Central memory CD8-positive, alpha-beta T cell (primary cell): ENCODE data around the gene ANP32A.

Experiments used
- ATAC-seq: fragments of 150-1000 bp; cut with Tn5 transposase; replicated peaks from 2 replicates; pipeline ENCODE4 v1.10.0; 2022; ENCODE audit warnings: mild to moderate bottlenecking, moderate FRiP score, moderate number of reproducible peaks; ENCODE audit not compliant: poor library complexity, severe bottlenecking; ENCODE audit errors: extremely low read depth
- DNase-seq, 2 donors: peaks; one replicate each; pipeline ENCODE4 v3.0.0; 2021; ENCODE audit warnings: low spot score in 2 of 2
- H3K27ac Mint-ChIP-seq: one replicate; pipeline ENCODE4 v1.8.0; 2022; ENCODE audit warnings: low read depth, mild to moderate bottlenecking, moderate library complexity, mixed read lengths
- H3K27me3 Mint-ChIP-seq: one replicate; pipeline ENCODE4 v1.8.0; 2022; ENCODE audit warnings: mixed read lengths
- H3K36me3 Mint-ChIP-seq: one replicate; pipeline ENCODE4 v1.8.0; 2022; ENCODE audit warnings: mild to moderate bottlenecking, moderate library complexity, mixed read lengths; ENCODE audit not compliant: insufficient read depth
- H3K4me1 Mint-ChIP-seq: one replicate; pipeline ENCODE4 v1.8.0; 2022; ENCODE audit warnings: mixed read lengths
- H3K4me3 Mint-ChIP-seq: one replicate; pipeline ENCODE4 v1.8.0; 2022; ENCODE audit warnings: mild to moderate bottlenecking, moderate library complexity, mixed read lengths
- H3K9me3 Mint-ChIP-seq: one replicate; pipeline ENCODE4 v1.8.0; 2022; ENCODE audit warnings: mixed read lengths

Gene ANP32A

DNA sequence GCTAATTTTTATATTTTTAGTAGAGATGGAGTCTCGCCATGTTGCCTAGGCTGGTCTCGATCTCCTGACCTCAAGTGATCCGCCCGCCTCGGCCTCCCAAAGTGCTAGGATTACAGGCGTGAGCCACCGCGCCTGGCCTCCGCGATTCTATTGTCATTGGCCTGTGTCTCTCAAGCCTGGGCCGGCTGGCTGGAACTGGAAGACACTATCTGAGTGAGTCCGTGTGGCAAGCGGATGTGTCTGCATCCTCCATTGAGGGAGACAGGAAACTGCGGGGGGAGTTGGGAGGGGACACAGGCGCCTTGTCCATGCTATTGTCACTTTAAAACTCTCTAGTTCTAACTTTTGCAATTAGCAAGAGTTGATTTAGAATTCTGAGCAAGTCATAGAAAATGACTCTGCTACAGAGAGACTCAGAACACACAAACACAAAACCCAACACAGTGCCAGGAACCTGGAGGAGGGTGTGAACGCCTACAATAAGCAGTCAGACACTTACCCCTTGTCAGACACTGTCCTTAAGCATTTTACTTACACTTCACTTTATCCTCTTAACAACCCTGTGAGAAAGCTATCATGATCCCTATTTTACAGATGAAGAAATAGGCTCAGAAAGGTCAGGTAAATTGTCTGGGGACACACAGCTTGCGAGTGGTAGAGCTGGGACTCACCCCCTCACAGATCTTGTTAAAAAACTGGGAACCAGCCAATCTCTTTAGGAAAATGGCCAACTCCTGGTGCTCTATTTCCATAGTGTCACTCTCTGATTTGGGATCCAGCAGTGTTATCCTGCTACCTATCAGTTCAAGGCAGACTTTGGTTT lies 38.7 kb downstream of the ANP32A start:
- peaks cover 43% of the 10 kb centered on the region for H3K36me3 Mint-ChIP-seq

GRCh38 chr15:68781217-68781616 lies 39.5 kb downstream of the ANP32A start:
- H3K36me3 Mint-ChIP-seq: peaks cover 38% of the 10 kb centered on the region
- ATAC-seq: no peak
- H3K27me3 Mint-ChIP-seq: no peaks in the 10 kb centered on the region
- no peak for DNase-seq
- H3K4me3 Mint-ChIP-seq: no peak overlapping the region
- H3K4me1 Mint-ChIP-seq: peaks cover 17% of the 10 kb centered on the region
- no peak overlapping the region for H3K27ac Mint-ChIP-seq
- H3K9me3 Mint-ChIP-seq: no peaks in the 10 kb centered on the region

More for the DNA sequence above, 38.7 kb downstream of the ANP32A start:
- Mint-ChIP-seq H3K4me3 (no peak overlapping the region), H3K9me3 (no peaks in the 10 kb centered on the region), H3K27ac (peak overlapping the region; percentile 85), H3K27me3 (no peaks in the 10 kb centered on the region), H3K4me1 (peaks cover 17% of the 10 kb centered on the region)
- DNase-seq (no peak), ATAC-seq (no peak)

GRCh38 chr15:68778876-68779275 lies 41.8 kb downstream of the ANP32A start:
- no peaks in the 10 kb centered on the region for H3K9me3 Mint-ChIP-seq
- no peak for ATAC-seq
- H3K27me3 Mint-ChIP-seq: no peaks in the 10 kb centered on the region
- H3K4me1 Mint-ChIP-seq: peaks cover 17% of the 10 kb centered on the region
- peaks cover 30% of the 10 kb centered on the region for H3K36me3 Mint-ChIP-seq
- no peak overlapping the region for H3K27ac Mint-ChIP-seq
- DNase-seq: no peak
- no peak overlapping the region for H3K4me3 Mint-ChIP-seq

DNA sequence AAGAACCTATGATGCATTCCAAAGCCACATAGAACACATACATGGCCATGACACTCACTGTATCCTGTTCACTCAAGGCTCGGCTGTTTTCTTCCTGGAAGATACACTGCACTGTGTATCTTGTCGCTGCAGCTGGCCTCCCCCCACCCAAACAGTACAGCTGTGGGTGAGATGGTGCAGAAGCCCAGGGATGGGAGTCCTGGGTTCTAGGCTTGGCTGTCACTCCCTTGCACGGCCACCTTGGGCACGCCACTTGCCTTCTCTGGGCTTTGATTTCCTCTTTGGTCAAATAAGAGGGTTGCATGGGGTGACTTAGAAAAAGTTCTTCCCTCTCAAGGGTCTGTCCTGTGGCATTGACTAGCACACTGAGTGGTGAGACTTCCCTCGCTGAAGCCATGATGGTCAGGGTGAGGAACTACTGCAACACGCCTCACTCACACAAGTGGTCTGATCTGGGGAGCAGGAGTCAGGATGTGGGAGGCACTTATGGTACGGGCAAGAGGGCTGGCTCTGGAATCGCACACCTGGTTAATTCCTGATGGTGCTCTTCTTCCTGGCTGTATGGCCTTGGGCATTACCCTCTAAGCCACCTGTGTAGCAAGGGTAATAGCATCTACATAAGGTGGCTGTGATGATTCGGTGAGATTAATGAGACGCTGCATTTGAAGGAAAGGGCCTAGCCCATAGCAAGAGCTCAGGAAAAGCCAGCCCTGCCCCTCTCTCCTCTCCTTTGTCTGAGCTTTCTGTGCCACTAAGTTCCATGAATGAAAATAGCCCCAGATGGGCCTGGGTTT lies 44.0 kb downstream of the ANP32A start:
- ATAC-seq (no peak), DNase-seq (no peak)
- Mint-ChIP-seq H3K27me3 (no peaks in the 10 kb centered on the region), H3K4me3 (no peak overlapping the region), H3K4me1 (peaks cover 2% of the 10 kb centered on the region), H3K27ac (no peak overlapping the region), H3K9me3 (no peaks in the 10 kb centered on the region), H3K36me3 (peaks cover 22% of the 10 kb centered on the region)

DNA sequence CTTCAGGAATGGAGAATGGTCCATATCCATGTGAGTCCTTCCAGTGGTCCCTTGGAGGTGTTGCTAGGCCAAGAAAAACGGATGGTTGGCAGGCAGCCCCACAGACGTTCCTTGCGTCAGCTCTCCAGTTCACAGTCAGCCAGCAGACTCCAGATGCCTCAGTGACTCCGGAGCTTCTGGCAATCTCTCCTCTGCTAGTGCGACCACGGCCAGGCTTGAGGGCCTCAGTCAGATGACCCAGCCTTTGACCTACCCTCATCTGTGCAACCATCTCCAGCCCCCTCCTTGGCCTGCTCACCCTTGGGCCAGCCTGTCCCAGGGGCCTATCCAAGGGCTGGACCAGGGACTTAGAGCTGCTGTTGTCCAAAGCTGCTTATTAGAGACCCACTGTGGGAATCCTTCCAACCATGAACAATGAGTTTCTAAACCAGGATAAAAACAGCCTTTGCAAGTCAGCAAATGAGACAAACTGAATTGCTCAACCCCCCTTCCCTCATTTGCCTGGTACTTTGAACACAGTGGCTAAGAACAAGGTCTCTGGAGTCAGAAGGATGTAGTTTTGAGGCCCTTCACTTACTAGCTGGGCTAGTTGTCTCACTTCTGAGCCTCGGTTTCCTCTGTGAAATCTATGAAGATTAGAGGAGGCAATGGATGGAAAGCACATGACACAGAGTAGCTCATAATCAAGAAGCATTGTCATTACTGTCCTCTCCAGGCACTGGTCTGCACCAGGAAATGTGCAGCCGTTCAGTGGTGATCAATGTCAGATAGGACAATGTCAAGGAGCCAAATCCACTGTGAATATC lies 44.8 kb downstream of the ANP32A start:
- DNase-seq: no peak
- no peak overlapping the region for H3K4me3 Mint-ChIP-seq
- no peak overlapping the region for H3K27ac Mint-ChIP-seq
- no peaks in the 10 kb centered on the region for H3K27me3 Mint-ChIP-seq
- ATAC-seq: no peak
- peaks cover 19% of the 10 kb centered on the region for H3K36me3 Mint-ChIP-seq
- H3K9me3 Mint-ChIP-seq: no peaks in the 10 kb centered on the region
- H3K4me1 Mint-ChIP-seq: no peaks in the 10 kb centered on the region

DNA sequence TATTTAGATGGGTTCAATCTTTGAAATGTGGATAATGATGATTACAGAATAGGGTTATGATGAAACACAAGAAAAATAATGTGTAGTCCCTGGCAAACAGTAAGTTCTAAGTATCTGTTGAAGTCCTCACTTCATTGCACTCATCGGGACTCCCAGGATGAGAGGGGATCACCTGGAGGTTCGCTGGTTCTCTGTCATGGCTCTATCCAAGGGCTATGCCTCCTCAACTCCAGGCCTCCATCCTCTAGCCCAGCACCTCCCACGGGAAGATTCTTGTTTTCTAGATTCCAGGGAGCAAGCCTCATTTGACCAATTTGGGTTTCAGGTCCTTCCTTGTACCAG lies 45.5 kb downstream of the ANP32A start:
- H3K36me3 Mint-ChIP-seq: peaks cover 15% of the 10 kb centered on the region
- no peak overlapping the region for H3K4me3 Mint-ChIP-seq
- no peaks in the 10 kb centered on the region for H3K27me3 Mint-ChIP-seq
- no peak overlapping the region for H3K27ac Mint-ChIP-seq
- no peaks in the 10 kb centered on the region for H3K4me1 Mint-ChIP-seq
- ATAC-seq (no peak), DNase-seq (no peak)
- H3K9me3 Mint-ChIP-seq: no peaks in the 10 kb centered on the region

DNA sequence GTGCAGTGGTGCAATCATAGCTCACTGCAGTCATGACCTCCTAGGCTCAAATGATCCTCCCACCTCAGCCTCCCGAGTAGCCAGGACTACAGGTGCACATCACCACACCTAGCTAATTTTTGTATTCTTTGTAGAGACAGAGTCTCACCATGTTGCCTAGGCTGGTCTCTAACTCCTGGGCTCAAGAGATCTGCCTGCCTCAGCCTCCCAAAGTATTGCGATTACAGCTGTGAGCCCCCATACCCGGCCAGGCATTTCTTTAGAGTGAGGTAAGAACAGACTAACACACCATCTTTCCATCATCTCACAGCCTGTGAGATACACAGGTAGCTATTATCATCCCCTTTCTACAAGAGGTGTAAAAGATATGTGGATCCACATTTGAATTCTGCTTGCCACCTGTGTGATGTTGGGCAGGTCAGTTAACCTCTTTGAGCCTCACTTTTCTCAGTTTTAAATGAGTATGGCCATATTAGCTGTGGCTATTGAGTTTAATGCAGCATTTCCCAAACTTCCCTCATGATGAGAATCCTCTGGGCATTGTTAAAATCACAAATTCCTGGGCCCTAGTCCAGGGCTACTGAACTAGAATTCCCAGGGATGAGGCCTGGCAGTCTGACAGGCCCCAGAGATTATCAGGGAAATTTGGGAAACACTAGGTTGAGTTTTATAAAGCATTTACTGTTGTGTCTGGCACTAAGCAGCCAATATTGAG lies 46.0 kb downstream of the ANP32A start:
- Mint-ChIP-seq H3K36me3 (peaks cover 10% of the 10 kb centered on the region), H3K4me1 (no peaks in the 10 kb centered on the region), H3K4me3 (no peak overlapping the region), H3K9me3 (no peaks in the 10 kb centered on the region), H3K27ac (no peak overlapping the region), H3K27me3 (no peaks in the 10 kb centered on the region)
- DNase-seq (no peak), ATAC-seq (no peak)

DNA sequence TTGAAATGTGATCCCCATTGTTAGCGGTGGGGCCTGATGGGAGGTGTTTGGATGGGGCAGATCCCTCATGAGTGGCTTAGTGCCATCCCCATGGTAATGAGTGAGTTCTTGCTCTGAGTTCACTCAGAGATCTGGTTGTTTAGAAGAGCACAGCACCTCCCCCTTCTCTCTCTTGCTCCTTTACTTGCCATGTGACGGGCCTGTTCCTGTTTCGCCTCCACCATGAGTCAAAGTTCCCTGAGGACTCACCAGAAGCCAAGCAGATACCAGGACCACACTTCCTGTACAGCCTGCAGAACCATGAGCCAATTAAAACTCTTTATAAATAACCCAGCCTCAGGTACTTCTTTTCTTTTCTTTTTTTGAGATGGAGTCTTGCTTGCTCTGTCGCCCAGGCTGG lies 46.6 kb downstream of the ANP32A start:
- Mint-ChIP-seq H3K9me3 (no peaks in the 10 kb centered on the region), H3K27me3 (no peaks in the 10 kb centered on the region), H3K27ac (no peak overlapping the region), H3K4me3 (no peak overlapping the region), H3K36me3 (peaks cover 7% of the 10 kb centered on the region), H3K4me1 (no peaks in the 10 kb centered on the region)
- DNase-seq: no peak
- ATAC-seq: no peak

DNA sequence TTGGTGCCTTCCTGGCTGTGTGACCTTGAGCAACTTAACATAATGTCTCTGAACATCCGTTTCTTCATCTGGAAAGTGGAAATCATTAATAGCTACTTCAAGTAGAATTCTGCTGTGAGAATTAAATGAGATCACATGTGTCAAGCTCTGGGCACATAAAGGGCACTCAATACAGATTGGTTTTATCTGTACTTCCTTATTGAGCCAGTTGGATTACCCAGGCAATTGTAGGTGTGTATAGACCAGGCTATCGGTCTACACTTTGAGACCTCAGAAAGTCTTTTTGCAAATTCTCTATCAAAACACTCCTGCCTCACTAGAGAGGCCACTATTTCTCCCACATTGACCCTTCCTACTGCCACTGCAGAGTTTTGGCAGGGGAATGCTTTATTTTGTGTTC lies 47.7 kb downstream of the ANP32A start:
- ATAC-seq (no peak), DNase-seq (no peak)
- no peaks in the 10 kb centered on the region for H3K9me3 Mint-ChIP-seq
- peaks cover 7% of the 10 kb centered on the region for H3K27me3 Mint-ChIP-seq
- H3K36me3 Mint-ChIP-seq: peaks cover 2% of the 10 kb centered on the region
- H3K27ac Mint-ChIP-seq: no peak overlapping the region
- no peaks in the 10 kb centered on the region for H3K4me1 Mint-ChIP-seq
- no peak overlapping the region for H3K4me3 Mint-ChIP-seq

DNA sequence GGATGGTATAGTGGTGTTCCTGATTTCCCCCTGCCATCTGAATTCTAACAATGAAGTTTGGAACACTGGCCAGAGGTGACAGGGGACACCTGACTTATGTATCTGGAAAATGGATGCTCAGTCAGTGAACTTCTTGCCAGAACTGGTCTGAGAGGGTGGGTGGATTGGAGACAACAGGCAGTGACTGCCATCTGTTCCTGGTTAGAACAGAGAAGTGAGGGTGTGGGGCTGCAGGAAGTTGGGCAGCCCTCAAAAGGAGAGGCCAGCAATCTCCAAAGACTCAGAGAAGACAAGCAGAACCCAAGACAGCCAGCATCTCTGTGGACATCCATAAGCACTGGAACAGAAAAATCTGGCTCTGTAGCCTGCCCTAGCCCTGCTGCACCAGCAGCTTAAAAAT lies 50.5 kb downstream of the ANP32A start:
- H3K4me1 Mint-ChIP-seq: no peaks in the 10 kb centered on the region
- H3K4me3 Mint-ChIP-seq: no peak overlapping the region
- peaks cover 26% of the 10 kb centered on the region for H3K27me3 Mint-ChIP-seq
- ATAC-seq (no peak), DNase-seq (no peak)
- no peak overlapping the region for H3K27ac Mint-ChIP-seq
- no peaks in the 10 kb centered on the region for H3K36me3 Mint-ChIP-seq
- no peaks in the 10 kb centered on the region for H3K9me3 Mint-ChIP-seq

- Mint-ChIP-seq H3K36me3 (no peaks in the 10 kb centered on the region), H3K27ac (no peak overlapping the region), H3K4me1 (no peaks in the 10 kb centered on the region), H3K27me3 (peaks cover 31% of the 10 kb centered on the region), H3K9me3 (no peaks in the 10 kb centered on the region), H3K4me3 (no peak overlapping the region)
- DNase-seq (no peak), ATAC-seq (no peak)
Measured at GRCh38 chr15:68769702-68770101, 51.0 kb downstream of the ANP32A start.

- Mint-ChIP-seq H3K27ac (no peak overlapping the region), H3K4me3 (no peak overlapping the region), H3K9me3 (no peaks in the 10 kb centered on the region), H3K4me1 (no peaks in the 10 kb centered on the region), H3K27me3 (peaks cover 41% of the 10 kb centered on the region), H3K36me3 (no peaks in the 10 kb centered on the region)
- ATAC-seq (no peak), DNase-seq (no peak)
Measured at GRCh38 chr15:68768321-68768720, 52.4 kb downstream of the ANP32A start.
